GM19193 (cell line): ENCODE data around the gene DIRAS3.

Experiments
- POLR2A ChIP-seq: IDR thresholded peaks from 4 replicates; pipeline ENCODE4 v1.6.1; 2011; ENCODE audit not compliant: insufficient read depth, insufficient read length; ENCODE audit errors: extremely low read depth

The DIRAS3 gene

GRCh38 chr1:68049941-68050878, at the start of gene DIRAS3:
DIRAS3 (minus strand) TSS chr1:68050627; CDS start chr1:68047297, 3,330 bp downstream.
- no peak for TF ChIP-seq POLR2A

GRCh38 chr1:68093737-68094136, 43.3 kb upstream of the DIRAS3 start:
- TF ChIP-seq POLR2A, result no peak

- TF ChIP-seq POLR2A, result no peak
Observed at GRCh38 chr1:68087184-68087583, 36.8 kb upstream of the DIRAS3 start.

- no peak for TF ChIP-seq POLR2A
Observed at GRCh38 chr1:68085752-68086151, 35.3 kb upstream of the DIRAS3 start.

GRCh38 chr1:68083686-68084085, 33.3 kb upstream of the DIRAS3 start:
- no peak for TF ChIP-seq POLR2A

- no peak for TF ChIP-seq POLR2A
Observed at GRCh38 chr1:68081775-68082283, 31.4 kb upstream of the DIRAS3 start.

- TF ChIP-seq POLR2A, result no peak
Observed at GRCh38 chr1:68078647-68079046, 28.2 kb upstream of the DIRAS3 start.

GRCh38 chr1:68074472-68074871, 24.0 kb upstream of the DIRAS3 start:
- no peak for TF ChIP-seq POLR2A

GRCh38 chr1:68065766-68066165, 15.3 kb upstream of the DIRAS3 start:
- no peak for TF ChIP-seq POLR2A

- TF ChIP-seq POLR2A, result no peak
Observed at GRCh38 chr1:68057564-68057963, 7.1 kb upstream of the DIRAS3 start.

GRCh38 chr1:68057050-68057449, 6.6 kb upstream of the DIRAS3 start:
- TF ChIP-seq POLR2A, result no peak

GRCh38 chr1:68051475-68051874, 1.0 kb upstream of the DIRAS3 start:
- TF ChIP-seq POLR2A, result no peak

GRCh38 chr1:68047659-68048026, 2.8 kb downstream of the DIRAS3 start:
- no peak for TF ChIP-seq POLR2A

GRCh38 chr1:68046885-68047658, 3.4 kb downstream of the DIRAS3 start:
- no peak for TF ChIP-seq POLR2A

GRCh38 chr1:68046423-68046822, 4.0 kb downstream of the DIRAS3 start:
- TF ChIP-seq POLR2A, result no peak
